Retinal pigment epithelial cell (primary cell): ENCODE results near the gene NECTIN4.

ENCODE experiments used
- DNase-seq: peaks from one replicate; pipeline ENCODE4 v3.0.0-alpha.2; 2010; ENCODE audit warnings: low read depth
- H3K4me3 ChIP-seq: 2 replicates; pipeline ENCODE4 v1.5.1; 2011; ENCODE audit warnings: mild to moderate bottlenecking, low read length, control low read depth, moderate library complexity
- TF ChIP-seq, protein P1 (sequence below): conservative IDR thresholded peaks from 2 replicates; pipeline ENCODE4 v1.5.1; 2011; ENCODE audit warnings: low read depth, low read length, control low read depth, inconsistent platforms

Gene NECTIN4

DNA sequence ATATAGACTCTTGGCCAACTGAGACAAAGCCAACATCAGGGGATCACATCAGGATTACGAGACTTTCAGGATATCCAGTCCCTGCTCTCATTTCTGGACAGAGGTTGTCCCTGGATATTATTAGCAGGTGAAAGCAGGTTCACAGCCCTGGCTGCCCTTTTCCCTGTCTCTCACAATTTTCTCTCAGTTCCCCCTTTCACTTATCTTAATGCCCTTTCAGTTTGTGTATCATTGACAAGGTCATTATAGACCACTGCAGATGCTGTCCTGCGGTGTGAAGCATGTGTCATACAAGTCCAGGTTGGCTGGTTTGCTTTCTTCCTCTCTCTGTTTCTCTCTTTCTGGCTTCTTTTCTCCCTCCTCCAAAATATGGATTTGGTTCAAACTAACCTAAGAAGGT, 6.7 kb upstream of the NECTIN4 start:
- TF ChIP-seq, protein P1, sequence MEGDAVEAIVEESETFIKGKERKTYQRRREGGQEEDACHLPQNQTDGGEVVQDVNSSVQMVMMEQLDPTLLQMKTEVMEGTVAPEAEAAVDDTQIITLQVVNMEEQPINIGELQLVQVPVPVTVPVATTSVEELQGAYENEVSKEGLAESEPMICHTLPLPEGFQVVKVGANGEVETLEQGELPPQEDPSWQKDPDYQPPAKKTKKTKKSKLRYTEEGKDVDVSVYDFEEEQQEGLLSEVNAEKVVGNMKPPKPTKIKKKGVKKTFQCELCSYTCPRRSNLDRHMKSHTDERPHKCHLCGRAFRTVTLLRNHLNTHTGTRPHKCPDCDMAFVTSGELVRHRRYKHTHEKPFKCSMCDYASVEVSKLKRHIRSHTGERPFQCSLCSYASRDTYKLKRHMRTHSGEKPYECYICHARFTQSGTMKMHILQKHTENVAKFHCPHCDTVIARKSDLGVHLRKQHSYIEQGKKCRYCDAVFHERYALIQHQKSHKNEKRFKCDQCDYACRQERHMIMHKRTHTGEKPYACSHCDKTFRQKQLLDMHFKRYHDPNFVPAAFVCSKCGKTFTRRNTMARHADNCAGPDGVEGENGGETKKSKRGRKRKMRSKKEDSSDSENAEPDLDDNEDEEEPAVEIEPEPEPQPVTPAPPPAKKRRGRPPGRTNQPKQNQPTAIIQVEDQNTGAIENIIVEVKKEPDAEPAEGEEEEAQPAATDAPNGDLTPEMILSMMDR, result no peak
- no peak overlapping the region for H3K4me3 ChIP-seq
- DNase-seq, result no peak

DNA sequence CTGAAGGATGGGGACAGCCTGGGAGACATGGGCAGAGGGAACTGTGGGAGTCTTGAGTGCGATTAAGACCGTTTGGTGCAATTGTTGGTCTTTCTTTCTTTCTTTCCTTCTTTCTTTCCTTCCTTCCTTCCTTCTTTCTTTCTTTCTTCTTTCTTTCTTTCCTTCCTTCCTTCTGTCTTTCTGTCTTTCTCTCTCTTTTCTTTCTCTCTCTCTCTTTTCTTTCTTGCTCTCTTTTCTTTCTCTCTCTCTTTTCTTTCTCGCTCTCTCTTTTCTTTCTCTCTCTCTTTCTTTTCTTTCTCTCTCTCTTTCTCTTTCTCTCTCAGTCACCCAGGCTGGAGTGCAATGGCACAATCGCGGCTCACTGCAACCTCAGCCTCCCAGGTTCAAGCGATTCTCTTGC, 5.9 kb upstream of the NECTIN4 start:
- DNase-seq, result no peak
- TF ChIP-seq, protein P1, result no peak
- H3K4me3 ChIP-seq, result no peak overlapping the region

DNA sequence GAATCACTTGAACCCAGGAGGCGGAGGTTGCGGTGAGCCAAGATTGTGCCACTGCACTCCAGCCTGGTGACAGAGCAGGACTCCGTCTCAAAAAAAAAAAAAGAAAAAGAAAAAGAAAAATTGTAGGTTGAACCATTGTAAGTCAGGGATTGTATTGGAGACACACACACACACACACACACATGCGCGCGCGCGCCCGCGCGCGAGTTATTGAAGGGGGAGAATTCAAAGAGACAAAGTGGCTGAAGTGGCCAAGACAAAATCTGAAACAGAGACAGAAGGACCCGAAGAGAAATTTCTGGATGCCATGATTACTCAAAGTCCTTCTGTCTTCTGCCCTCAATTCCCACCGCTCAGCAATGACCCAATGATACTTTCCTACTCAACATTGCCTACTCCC, 5.1 kb upstream of the NECTIN4 start:
- TF ChIP-seq, protein P1, result no peak
- H3K4me3 ChIP-seq, result no peak overlapping the region
- no peak for DNase-seq

DNA sequence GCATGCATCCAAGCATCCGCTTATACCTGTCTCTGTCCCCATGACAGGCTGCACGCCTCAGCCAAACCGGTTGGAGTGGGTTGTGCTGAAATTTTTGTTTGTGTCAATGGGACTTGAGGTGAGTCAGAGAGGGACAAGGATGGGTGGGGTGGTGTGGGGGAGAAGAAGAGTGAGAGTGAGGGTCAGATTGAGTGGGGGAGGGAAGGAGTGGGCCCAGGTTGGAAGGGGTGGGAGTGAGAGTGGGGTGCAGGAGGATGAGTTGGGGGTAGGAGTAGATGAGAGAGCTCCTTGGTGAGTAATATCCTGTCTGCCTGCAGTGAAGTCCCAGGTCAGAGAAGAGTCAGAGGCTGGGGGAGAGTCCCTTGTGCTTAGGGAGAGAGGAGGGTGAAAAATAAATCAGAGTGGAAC, 3.3 kb upstream of the NECTIN4 start:
- TF ChIP-seq, protein P1, result no peak
- no peak for DNase-seq
- no peak overlapping the region for H3K4me3 ChIP-seq

DNA sequence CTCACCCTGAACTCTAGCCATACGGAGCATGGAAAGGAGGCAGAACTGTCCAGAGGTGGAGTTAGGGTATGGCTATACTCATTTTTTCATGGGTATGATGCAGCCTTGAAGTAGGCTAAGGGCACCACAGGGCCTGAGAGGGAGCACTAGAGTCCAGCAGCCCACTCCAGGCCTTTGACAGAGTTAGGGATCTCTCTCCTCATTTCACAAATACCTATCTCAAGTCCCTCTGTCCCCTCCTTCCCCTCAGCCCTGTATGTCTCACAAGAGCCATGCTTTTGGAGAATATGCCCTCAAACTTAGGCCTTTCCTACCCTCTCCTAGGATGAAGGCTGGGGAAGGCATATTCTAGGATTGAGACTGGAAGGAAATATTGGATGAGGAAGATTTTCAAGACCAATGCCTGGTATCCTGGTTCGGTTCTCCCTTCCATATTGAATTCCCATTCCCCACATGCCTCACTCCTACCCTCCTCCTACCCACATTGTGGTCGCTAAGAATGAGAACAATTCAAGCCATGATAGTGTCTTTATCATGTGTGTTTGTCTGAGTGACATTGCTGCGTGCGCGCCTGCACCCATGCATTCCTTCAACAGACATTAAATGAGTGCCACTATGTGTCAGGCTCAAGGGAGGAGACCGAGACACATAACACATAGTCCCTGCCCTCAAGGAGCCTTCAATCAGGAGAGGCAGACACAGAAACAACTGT, 2.6 kb upstream of the NECTIN4 start:
- DNase-seq, result no peak
- TF ChIP-seq, protein P1, result no peak
- no peak overlapping the region for H3K4me3 ChIP-seq

DNA sequence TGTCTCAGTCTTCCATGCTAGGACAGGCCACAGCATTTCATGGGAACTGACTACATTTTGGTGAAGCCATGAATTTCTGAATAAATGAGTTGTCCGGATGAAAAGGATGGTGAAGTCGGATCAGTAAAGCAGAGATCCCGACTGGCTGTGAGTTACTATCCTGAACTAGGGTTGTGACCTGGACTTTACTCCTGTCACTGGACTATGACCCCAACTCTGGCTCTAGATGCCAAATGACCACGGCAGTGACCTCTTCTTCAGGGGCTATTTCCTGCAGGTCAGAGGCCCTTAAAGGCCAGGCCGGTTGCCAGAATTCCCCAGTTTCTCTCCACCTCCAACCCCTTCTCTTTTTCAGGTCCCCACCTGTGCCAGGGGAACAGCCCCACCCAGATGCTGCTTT, 1.7 kb upstream of the NECTIN4 start:
- TF ChIP-seq, protein P1, result no peak
- no peak overlapping the region for H3K4me3 ChIP-seq
- DNase-seq, result no peak

DNA sequence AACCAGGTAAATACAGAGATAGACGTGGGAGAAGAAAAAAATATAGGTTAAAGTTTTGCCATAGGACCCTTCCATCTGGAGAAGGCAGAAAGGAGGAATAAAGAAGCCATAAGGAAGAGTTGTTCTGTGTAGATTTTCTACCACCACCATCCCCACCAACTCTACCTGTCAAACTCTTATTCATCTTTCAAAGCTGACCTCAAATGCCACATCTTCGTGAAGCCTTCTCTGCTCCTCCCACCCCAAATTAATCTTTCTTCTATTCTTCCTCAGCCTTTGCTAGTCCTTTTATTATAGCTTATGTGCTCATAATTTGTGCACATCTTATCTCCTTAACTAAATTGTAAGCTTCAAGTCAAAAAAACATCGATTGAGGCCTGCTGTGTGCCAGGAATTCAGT, 1.3 kb upstream of the NECTIN4 start:
- no peak for DNase-seq
- TF ChIP-seq, protein P1, result no peak

More for the DNA sequence above, 1.3 kb upstream of the NECTIN4 start:
- no peak overlapping the region for H3K4me3 ChIP-seq
